GM12878 (cell line): ENCODE data around the gene GLRX5. TPM values are rescaled to one million over a fixed set of nuclear protein-coding genes. Genes with fewer than 3 reads are reported as not detected.

Source experiments
- ATAC-seq: fragments of 200-7000 bp; cut with Tn5 transposase; 3 replicates; pipeline ENCODE4 v1.9.1; 2020; ENCODE audit warnings: mild to moderate bottlenecking, moderate library complexity
- BruUV-seq: library from RNA; stranded (reverse); fragments of 400-500 nt; replicated peaks from 2 replicates; lab custom pipeline; 2021; lab: Mats Ljungman, UMichigan
- CTCF ChIA-PET: fragments of 300-600 bp; sonication (Branson Sonifier 250); formaldehyde crosslinking; extraction: SDS; loops from one replicate; lab custom pipeline; 2021; ENCODE audit warnings: inconsistent platforms; lab: Yijun Ruan, JAX
- POLR2A ChIA-PET: fragments of 350-600 bp; formaldehyde crosslinking; extraction: SDS; loops from one replicate; lab custom pipeline; 2021; ENCODE audit warnings: inconsistent platforms; lab: Charles Lee
- RAD21 ChIA-PET: fragments of 300-600 bp; sonication (Branson Sonifier 250); formaldehyde crosslinking; loops from one replicate; lab custom pipeline; 2023; ENCODE audit warnings: antibody characterized with exemption; ENCODE audit not compliant: unreplicated experiment; lab: Charles Lee
- SMC1A ChIA-PET: fragments of 300-600 bp; sonication (Branson Sonifier 250); formaldehyde crosslinking; loops from one replicate; lab custom pipeline; 2023; ENCODE audit not compliant: unreplicated experiment, uncharacterized antibody; lab: Charles Lee
- DNase-seq: peaks from one replicate; pipeline ENCODE4 v3.0.0-alpha.2; 2011; ENCODE audit warnings: low read depth, low spot score
- FAIRE-seq: peaks from 3 replicates; lab custom pipeline; 2011; peaks lifted over from hg19 to GRCh38; lab: Jason Lieb, UNC
- H2AFZ ChIP-seq: 2 replicates; pipeline ENCODE4 v1.6.0; 2011; ENCODE audit warnings: low read depth, low read length, control low read depth; ENCODE audit not compliant: control insufficient read depth
- H3K27ac ChIP-seq: 2 replicates; pipeline ENCODE4 v1.5.1; 2011; ENCODE audit warnings: control low read depth; ENCODE audit not compliant: control insufficient read depth, insufficient read depth
- H3K27me3 ChIP-seq, 2 experiments: replicated peaks in 1 of 2; 2 replicates each; pipeline versions ENCODE4 v1.6.0 to v1.6.1; 2011; ENCODE audit warnings: low read length in 1 of 2; ENCODE audit not compliant: control insufficient read depth in 2 of 2, insufficient read depth in 2 of 2
- H3K36me3 ChIP-seq, 2 experiments: 2 replicates each; pipeline ENCODE4 v1.5.1; 2011; ENCODE audit warnings: low read length in 1 of 2; ENCODE audit not compliant: control insufficient read depth in 2 of 2, insufficient read depth in 2 of 2
- H3K4me1 ChIP-seq: 2 replicates; pipeline ENCODE4 v1.6.1; 2011; ENCODE audit warnings: mild to moderate bottlenecking, low read length, moderate library complexity, mixed read lengths; ENCODE audit not compliant: control insufficient read depth, insufficient read depth
- H3K4me2 ChIP-seq: 2 replicates; pipeline ENCODE4 v1.6.0; 2011; ENCODE audit warnings: control low read depth; ENCODE audit not compliant: control insufficient read depth, insufficient read depth
- H3K4me3 ChIP-seq: fragments of 200-600 bp; sonication (generic); 2 replicates; pipeline ENCODE4 v1.5.1; 2016
- H3K79me2 ChIP-seq: 2 replicates; pipeline ENCODE4 v1.6.0; 2011; ENCODE audit warnings: low read length; ENCODE audit not compliant: control insufficient read depth, insufficient read depth
- H3K9ac ChIP-seq: 2 replicates; pipeline ENCODE4 v1.8.0; 2011; ENCODE audit warnings: low read length, control low read depth, mixed read lengths; ENCODE audit not compliant: control insufficient read depth, insufficient read depth
- H3K9me3 ChIP-seq: replicated peaks from 3 replicates; pipeline ENCODE4 v1.5.1; 2011; ENCODE audit warnings: mild to moderate bottlenecking, low read length; ENCODE audit not compliant: control insufficient read depth, insufficient read depth
- H4K20me1 ChIP-seq: 2 replicates; pipeline ENCODE4 v1.6.0; 2011; ENCODE audit not compliant: control insufficient read depth, insufficient read depth
- ELK1 ChIP-seq: IDR thresholded peaks from 2 replicates; pipeline ENCODE4 v1.6.1; 2012; ENCODE audit warnings: low read depth, low read length, improper control_type of control experiment
- IRF5 ChIP-seq: fragments of 450-650 bp; IDR thresholded peaks from 2 replicates; pipeline ENCODE4 v1.6.1; 2017; ENCODE audit warnings: borderline replicate concordance
- MYC ChIP-seq: IDR thresholded peaks from 2 replicates; pipeline ENCODE4 v1.6.1; 2011; ENCODE audit warnings: mild to moderate bottlenecking, low read length, moderate library complexity, inconsistent platforms; ENCODE audit not compliant: insufficient read depth, insufficient replicate concordance, insufficient read length, severe bottlenecking
- SMAD1 ChIP-seq: fragments of 450-650 bp; IDR thresholded peaks from 2 replicates; pipeline ENCODE4 v1.6.1; 2018; ENCODE audit warnings: mild to moderate bottlenecking, low read depth; ENCODE audit not compliant: partially characterized antibody
- TCF3 ChIP-seq: IDR thresholded peaks from 2 replicates; pipeline ENCODE4 v1.6.1; 2012; ENCODE audit warnings: low read depth, mild to moderate bottlenecking, low read length, borderline replicate concordance; ENCODE audit not compliant: insufficient read depth
- ZBED1 ChIP-seq: IDR thresholded peaks from 2 replicates; pipeline ENCODE4 v1.6.1; 2016; ENCODE audit warnings: borderline replicate concordance
- ZBTB40 ChIP-seq: fragments of 450-650 bp; IDR thresholded peaks from 2 replicates; pipeline ENCODE4 v1.6.1; 2016; ENCODE audit warnings: mild to moderate bottlenecking, moderate library complexity, borderline replicate concordance
- WGBS: methylation state at CpG from one replicate; pipeline ENCODE4 v1.1.6; 2016; ENCODE audit warnings: low lambda C conversion rate; ENCODE audit not compliant: insufficient replicate concordance, insufficient coverage; ENCODE audit errors: missing lambda C conversion rate; 5-methylcytosine and 5-hydroxymethylcytosine counted together
- in situ Hi-C: fragments of 300-500 bp; cut with MboI; formaldehyde crosslinking; loops from 9 replicates; pipeline ENCODE4 v1.14.3; 2018; ENCODE audit warnings: mixed read lengths
- intact Hi-C: fragments of 100-400 bp; cut with micrococcal nuclease; formaldehyde crosslinking; loops from one replicate; pipeline ENCODE4 v1.14.2; 2022; ENCODE audit not compliant: unreplicated experiment
- polyA plus RNA-seq, 11 experiments: library from polyadenylated mRNA; depleted of rRNA in 4 of 11; unstranded in 6 of 11; stranded (reverse) in 5 of 11; fragments of >200 nt; fragmentation: Nextera tagmentation in 4 of 11; fragmentation: Illumina TruSeq in 1 of 11; extraction: Ambion mirVana in 4 of 11; extraction: Trizol in 1 of 11; gene quantifications; 1 replicate in 1 of 11; 2 replicates in 10 of 11; pipeline versions ENCODE4 v1.2.1 to v1.2.3, GENCODE V29; 2011 to 2016; ENCODE audit warnings: inconsistent platforms in 2 of 11, missing spikeins in 2 of 11, low read depth in 1 of 11
- total RNA-seq, 4 experiments: library from RNA; depleted of rRNA in 3 of 4; stranded (reverse); fragments of >200 nt in 3 of 4; fragmentation: Illumina TruSeq in 1 of 4; extraction: Trizol in 1 of 4; gene quantifications; 2 replicates each; pipeline versions ENCODE4 v1.2.1 to v1.2.3, GENCODE V29; 2013 to 2021

Gene GLRX5
- total and polyA plus RNA-seq, 10 of the 15 experiments (the other 5 are each of a cell fraction or from before 2014, with no cell fraction given): 12.8 to 139 (median 55.4) TPM

GRCh38 chr14:95521001-95521400 is 13.8 kb upstream of the GLRX5 start:
- no peaks in the 10 kb centered on the region for H3K36me3 ChIP-seq
- H3K9ac ChIP-seq: no peak overlapping the region
- peaks cover 39% of the 10 kb centered on the region for H3K4me1 ChIP-seq
- 84% methylated on average over 4 of the region's 4 CpGs for WGBS
- H3K4me3 ChIP-seq: no peak overlapping the region
- ChIA-PET CTCF (interaction anchor here (3.6 to 18.0 kb wide), 2 partner anchors 13 to 78 kb away, joined by 15 to 525 read pairs; partner anchors contain the start of gene GLRX5), POLR2A (interaction anchor here (0.9 to 11.3 kb wide), 2 partner anchors 11 to 20 kb away, joined by 3 to 276 read pairs; no protein-coding TSS in a partner anchor), SMC1A (interaction anchor here (1.0 to 7.3 kb wide), 5 partner anchors 14 to 78 kb away, joined by 3 to 107 read pairs (median 12); no protein-coding TSS in a partner anchor)
- in situ Hi-C loops: no loop called here
- H3K4me2 ChIP-seq: no peak overlapping the region
- ATAC-seq: no peak
- no peak for TF ChIP-seq ELK1
- TF ChIP-seq, all 136 proteins: peak for 0
- Histone ChIP-seq H3K79me2 (peaks cover 7% of the 10 kb centered on the region), H3K27ac (no peak overlapping the region), H4K20me1 (no peaks in the 10 kb centered on the region), H3K9me3 (no peaks in the 10 kb centered on the region), H2AFZ (no peak overlapping the region), H3K27me3 (no peaks in the 10 kb centered on the region)
- intact Hi-C loops: no loop called here
- BruUV-seq: no TSS peak
- no peak for FAIRE-seq
- DNase-seq: no peak
- RAD21 ChIA-PET: interaction anchor here (1.2 to 3.6 kb wide), 4 partner anchors 10 to 69 kb away, joined by 3 to 11 read pairs (median 6); no protein-coding TSS in a partner anchor

- no peak overlapping the region for H3K4me3 ChIP-seq
- SMC1A ChIA-PET: interaction anchor here (1.2 to 8.3 kb wide), 5 partner anchors 8 to 94 kb away, joined by 4 to 187 read pairs (median 7); no protein-coding TSS in a partner anchor
- TF ChIP-seq ZBED1 (no peak), SMAD1 (no peak), ZBTB40 (no peak), TCF3 (no peak), IRF5 (no peak), MYC (no peak)
Measured at GRCh38 chr14:95522116-95522515, 12.7 kb upstream of the GLRX5 start.

More at GRCh38 chr14:95522116-95522515, 12.7 kb upstream of the GLRX5 start:
- WGBS: 92% methylated on average over 11 of the region's 11 CpGs
- ATAC-seq: no peak
- no peak for FAIRE-seq
- H2AFZ ChIP-seq: no peak overlapping the region
- no peak overlapping the region for H3K4me2 ChIP-seq
- H3K27ac ChIP-seq: no peak overlapping the region
- intact Hi-C loops (no loop called here), in situ Hi-C loops (no loop called here)
- no peaks in the 10 kb centered on the region for H3K9me3 ChIP-seq
- DNase-seq: no peak
- BruUV-seq: no TSS peak
- H4K20me1 ChIP-seq: no peaks in the 10 kb centered on the region
- 0 out of 2 replicates have a peak, but pooled peaks cover 3% of the 10 kb centered on the region for H3K79me2 ChIP-seq
- ChIA-PET RAD21 (interaction anchor here (1.3 to 9.8 kb wide), 5 partner anchors 11 to 78 kb away, joined by 5 to 171 read pairs (median 7); no protein-coding TSS in a partner anchor), CTCF (interaction anchor here (1.0 to 18.0 kb wide), 6 partner anchors 8 to 95 kb away, joined by 3 to 525 read pairs (median 4); no protein-coding TSS in a partner anchor), POLR2A (interaction anchor here (0.8 to 3.1 kb wide), 2 partner anchors 14 to 26 kb away, joined by 3 to 6 read pairs; no protein-coding TSS in a partner anchor)
- no peaks in the 10 kb centered on the region for H3K27me3 ChIP-seq
- no peak overlapping the region for H3K9ac ChIP-seq
- peaks cover 34% of the 10 kb centered on the region for H3K4me1 ChIP-seq
- H3K36me3 ChIP-seq: no peaks in the 10 kb centered on the region
